HG03558 (cell line): ENCODE results near the gene BPTF.
"Not testable (repeated sequence)": the region's sequence is repeated elsewhere in the genome, so short reads cannot be mapped to it uniquely, and the experiment has no call there.

Experiments
- ATAC-seq: cut with Tn5 transposase; IDR thresholded peaks from one replicate; pipeline ENCODE4 v1.9.1; 2021; ENCODE audit warnings: moderate number of reproducible peaks; ENCODE audit not compliant: unreplicated experiment; ENCODE audit errors: extremely low read depth

BPTF gene

DNA sequence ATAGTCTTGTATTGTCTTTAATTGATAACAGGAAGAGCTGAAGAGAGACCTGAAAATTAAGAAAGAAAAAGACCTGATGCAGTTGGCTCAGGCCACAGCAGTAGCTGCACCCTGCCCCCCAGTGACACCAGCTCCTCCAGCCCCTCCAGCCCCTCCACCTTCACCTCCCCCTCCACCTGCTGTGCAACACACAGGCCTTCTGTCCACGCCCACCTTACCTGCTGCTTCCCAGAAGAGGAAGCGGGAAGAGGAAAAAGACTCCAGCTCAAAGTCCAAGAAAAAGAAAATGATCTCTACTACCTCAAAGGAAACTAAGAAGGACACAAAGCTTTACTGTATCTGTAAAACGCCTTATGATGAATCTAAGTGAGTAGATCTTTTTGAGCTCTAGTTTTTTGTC lies 134.2 kb downstream of the BPTF start:
- no peak for ATAC-seq

DNA sequence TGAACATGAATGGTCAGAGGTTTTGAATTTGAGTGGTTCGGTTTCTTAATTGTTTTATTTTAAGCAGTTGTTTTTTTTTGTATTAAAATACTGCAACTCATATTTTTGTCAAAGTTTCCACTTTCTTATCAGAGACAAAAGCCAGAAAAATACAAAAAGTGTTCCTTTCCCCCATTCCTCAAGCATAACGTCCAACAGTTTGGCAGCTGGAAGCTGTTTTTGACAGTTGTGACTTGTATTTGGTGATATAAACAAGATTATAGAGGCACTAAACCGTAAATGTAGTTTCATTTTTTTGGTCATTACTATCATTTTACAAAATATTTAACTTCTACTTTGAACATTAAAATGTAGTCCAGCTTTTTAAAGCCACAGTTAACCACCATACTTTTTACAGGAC lies 135.0 kb downstream of the BPTF start:
- ATAC-seq: not testable (repeated sequence)

DNA sequence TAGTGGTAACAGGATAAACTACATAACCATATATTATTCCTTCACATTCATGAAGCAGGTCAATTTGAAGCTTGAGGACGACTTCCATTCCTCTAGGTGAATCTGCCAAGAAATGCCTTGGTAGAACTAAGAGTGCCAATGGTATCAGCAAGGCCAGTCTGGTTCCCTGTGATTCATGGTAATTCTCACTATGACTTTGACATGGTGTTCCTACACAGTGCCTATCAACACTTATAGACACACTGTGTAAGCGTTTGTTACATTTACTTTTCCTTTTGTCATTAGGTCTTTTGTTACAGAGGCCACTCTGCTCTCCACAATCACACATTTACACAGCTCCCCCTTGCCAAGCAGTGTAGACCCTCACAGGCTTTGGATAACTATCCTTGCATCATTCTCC lies 136.9 kb downstream of the BPTF start:
- not testable (repeated sequence) for ATAC-seq

DNA sequence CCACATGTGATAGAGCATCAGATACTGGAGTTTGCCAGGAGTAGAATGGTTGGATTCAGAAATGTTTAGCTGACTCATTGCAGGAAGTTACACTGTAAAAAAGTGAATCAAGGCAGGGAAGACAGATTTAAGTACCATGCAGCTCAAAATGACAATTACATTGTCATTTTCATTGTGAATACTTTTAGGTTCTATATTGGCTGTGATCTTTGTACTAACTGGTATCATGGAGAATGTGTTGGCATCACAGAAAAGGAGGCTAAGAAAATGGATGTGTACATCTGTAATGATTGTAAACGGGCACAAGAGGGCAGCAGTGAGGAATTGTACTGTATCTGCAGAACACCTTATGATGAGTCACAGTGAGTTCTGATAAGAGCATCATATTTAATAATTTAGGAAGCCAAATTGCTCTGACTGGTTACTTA lies 137.9 kb downstream of the BPTF start:
- not testable (repeated sequence) for ATAC-seq

DNA sequence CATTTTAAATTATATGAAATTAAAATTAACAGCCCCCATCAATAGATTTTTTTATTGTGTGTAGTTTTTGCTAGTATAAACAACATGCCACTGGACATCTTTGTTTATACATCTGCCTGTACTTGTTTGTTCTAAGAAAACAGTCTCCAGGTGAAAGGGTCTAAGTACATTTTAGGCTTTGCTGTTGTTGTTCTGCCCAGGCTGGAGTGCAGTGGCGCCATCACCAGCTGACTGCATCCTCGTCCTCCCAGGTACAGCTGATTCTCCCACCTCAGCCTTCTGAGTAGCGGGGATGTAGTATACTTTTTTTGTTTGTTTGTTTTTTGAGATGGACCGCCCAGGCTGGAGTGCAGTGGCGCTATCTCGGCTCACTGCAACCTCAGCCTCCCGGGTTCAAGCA lies 145.5 kb downstream of the BPTF start:
- ATAC-seq: no peak

DNA sequence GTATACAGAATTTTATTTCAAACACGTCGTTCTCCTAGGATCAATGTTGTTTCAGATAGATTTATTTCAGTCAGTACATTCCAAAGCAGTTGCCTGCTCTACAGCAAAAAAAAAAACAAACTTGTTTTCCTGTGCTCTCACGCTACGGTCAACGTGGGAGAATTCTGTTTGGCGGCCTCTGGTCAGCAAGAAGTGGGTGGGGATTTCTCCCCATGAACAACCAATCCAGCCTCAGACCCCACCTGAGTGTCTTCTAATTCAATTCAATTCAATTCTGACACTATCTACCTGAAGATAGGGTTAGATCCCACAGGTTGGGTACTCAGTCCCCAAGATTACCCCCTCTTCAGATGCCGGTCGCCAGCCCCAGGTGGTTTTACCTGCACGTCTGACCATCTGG lies 148.9 kb downstream of the BPTF start:
- ATAC-seq: no peak

DNA sequence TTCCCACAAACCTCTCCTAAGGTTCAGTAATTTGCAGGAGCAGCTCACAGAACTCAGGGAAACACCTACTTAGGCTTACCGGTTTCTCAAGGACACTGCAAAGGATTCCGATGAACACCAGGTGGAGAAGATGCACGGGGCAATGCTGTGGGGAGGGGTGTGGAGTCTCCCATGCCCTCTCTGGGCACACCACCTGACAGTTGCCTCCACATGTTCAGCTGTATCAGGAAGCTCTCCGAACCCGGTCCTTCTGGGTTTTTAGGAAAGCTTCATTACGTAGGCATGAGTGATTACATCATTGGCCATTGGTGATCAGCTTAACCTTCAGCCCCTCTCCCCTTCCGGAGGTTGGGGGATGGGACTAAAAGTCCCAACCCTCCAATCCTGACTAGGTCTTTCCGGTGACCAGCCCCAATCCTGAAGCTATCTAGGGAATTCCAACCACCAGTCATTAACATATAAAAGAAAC lies 149.3 kb downstream of the BPTF start:
- no peak for ATAC-seq

DNA sequence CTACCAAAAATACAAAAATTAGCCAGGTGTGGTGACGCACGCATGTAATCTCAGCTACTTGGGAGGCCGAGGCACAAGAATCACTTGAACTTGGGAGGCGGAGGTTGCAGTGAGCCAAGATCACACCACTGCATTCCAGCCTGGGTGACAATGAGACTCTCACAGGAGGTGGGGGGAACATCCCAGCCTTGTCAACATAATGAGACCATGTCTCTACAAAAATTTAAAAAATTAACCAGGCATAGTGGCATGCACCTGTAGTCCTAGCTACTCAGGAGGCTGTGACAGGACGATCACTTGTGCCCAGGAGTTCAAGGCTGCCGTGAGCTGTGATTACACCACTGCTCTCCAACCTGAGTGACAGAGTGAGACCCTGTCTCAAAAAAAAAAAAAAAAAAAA lies 151.0 kb downstream of the BPTF start:
- not testable (repeated sequence) for ATAC-seq

DNA sequence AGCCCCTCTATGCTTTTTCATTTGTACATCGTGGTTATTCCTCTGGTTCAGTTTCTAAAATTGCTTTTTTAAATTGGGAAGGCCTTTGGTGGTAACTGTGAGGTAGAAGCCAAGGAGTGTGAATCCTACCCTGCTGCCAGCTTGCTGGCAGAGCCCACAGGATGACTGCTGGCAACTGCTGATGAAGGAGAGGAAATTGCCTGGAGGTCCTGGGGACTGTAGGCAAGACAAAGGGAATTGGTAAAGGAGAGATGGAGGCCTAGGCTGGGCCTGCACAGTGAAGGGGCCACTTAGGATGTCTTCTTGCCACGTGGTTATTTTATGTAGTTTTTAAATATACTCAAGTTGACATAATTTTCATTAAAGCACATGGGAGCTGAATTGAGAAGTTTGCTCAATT lies 155.2 kb downstream of the BPTF start:
- no peak for ATAC-seq

DNA sequence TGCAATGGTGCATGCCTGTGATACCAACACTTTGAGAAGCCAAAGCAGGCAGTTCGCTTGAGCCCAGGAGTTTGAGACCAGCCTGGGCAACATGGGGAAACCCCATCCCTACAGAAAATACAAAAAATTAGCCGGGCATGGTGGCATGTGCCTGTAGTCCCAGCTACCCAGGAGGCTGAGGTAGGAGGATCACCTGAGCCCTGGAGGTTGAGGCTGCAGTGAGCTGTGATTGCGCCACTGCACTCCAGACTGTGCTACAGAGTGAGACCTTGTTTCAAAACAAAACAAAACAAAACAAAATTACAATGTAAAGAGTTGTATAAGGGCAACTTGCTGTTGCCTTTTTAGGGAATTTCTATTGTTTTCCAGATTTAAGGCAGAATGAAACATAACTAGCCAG lies 155.6 kb downstream of the BPTF start:
- not testable (repeated sequence) for ATAC-seq

DNA sequence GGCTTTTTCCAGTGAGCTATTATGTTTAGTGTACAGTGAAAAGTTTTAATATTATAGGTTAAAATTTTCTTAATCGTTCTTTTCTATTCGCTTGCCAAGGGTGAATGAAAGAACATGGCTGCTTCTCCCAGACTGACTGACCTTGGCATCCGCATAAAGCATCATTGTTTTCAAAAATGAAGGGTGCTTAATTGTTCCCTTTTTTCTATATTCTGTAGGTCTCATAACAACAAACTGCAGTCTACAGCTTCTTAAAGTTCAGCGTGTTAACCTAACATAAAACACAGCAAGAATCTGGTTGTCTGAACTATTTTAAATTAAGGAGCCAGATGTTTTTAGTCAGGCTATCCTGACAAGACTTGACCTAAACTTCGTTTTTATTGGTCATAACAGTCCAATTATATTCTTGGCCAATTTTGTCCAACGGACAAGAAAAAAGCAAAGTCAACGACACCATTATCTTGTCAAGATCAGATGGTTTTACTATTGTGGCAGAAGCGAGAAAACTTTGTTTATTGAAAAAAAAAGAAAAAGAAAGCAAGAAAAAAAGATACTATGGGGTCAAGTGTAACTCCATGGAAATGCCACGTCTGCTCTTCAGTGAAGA lies 156.8 kb downstream of the BPTF start:
- no peak for ATAC-seq

DNA sequence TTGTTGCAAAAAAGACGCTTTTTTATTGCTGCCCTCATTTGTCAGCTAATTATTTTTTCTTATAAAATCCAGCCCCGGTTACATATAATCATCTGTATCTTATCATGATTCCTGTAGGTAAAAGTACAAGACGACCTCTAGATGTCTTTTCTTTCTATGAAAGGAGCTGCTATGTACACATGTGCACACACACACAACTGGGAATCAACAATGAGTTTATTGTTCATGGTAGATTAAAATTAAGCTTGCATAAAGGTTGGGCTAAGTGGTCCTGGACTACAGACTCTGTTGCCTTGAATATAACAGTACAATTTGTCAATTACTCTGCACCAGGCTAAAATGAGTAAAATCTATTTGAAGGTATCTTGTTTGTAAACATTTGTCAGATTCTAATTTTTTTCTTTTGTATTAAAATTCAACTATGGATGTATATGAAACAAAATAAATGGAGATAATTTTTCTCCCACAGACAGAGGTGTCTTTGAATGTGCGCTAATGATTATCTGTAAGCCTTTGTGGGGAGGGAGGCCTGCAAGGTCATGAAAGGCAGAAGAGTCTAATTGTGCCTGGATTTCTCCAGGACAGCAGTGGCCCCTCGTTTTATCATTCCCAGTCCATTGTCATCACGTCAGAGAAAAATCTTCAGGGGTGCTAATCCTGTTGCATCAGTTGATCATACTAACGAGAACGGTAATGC lies 157.5 kb downstream of the BPTF start:
- ATAC-seq: no peak

DNA sequence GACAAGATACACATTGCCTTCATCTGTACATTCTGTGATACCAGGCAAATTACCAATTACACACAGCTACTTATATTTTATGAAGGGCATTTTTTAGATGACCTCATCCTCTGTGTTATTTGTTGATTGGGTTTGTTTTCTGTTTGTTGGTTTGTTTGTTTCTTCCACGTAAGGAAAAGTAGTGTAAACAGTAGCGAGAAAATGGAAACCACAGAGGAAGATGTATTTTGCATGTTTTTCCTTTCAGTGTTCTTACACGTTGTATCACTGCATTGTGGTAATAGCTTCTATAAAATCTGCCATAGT lies 158.0 kb downstream of the BPTF start:
- no peak for ATAC-seq

DNA sequence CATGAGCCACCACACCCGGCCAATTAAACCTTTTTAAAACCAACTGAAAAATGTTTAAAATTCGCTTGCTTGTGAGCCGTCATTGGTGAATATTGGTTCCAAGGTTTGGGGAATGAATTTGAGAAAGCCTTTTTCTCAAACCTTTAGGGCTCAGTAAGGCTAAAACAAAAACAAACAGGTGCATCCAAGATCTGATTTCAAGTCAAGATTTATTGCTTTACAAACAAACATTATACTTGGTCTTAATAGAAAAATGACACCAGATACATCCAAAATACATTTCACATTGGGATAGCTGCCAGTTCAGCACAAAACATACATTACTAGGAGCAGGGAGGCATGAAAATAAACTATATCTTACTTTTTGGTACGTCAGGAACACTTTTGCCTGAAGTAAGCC lies 165.6 kb downstream of the BPTF start:
- no peak for ATAC-seq

DNA sequence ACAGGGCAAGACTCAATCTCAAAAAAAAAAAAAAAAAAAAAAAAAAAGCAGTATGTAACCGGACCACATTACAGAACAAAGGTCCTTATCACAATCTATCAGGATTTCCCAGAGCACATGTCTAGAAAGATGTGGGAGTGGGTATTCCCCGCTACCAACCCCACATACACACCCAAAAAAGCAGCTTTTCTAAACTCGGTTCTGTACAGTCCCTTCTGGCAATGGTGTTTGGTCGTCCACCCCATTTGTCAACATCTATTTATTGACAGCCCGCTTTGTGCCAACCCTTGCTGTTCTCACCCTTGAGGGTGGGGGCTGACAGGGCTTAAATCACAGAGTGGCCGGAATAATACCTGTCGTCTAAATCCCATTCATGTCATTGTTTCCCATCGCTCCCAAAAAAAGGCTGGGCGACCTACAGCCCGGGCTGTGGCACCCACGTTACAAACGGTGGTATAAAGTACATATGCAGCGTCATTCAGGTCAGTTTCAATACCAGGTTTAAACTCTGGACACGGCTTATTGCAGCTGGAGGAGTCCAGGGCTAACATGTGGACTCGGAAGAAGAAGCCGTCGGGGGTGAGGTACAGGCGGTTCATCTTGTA lies 167.3 kb downstream of the BPTF start:
- ATAC-seq: no peak

DNA sequence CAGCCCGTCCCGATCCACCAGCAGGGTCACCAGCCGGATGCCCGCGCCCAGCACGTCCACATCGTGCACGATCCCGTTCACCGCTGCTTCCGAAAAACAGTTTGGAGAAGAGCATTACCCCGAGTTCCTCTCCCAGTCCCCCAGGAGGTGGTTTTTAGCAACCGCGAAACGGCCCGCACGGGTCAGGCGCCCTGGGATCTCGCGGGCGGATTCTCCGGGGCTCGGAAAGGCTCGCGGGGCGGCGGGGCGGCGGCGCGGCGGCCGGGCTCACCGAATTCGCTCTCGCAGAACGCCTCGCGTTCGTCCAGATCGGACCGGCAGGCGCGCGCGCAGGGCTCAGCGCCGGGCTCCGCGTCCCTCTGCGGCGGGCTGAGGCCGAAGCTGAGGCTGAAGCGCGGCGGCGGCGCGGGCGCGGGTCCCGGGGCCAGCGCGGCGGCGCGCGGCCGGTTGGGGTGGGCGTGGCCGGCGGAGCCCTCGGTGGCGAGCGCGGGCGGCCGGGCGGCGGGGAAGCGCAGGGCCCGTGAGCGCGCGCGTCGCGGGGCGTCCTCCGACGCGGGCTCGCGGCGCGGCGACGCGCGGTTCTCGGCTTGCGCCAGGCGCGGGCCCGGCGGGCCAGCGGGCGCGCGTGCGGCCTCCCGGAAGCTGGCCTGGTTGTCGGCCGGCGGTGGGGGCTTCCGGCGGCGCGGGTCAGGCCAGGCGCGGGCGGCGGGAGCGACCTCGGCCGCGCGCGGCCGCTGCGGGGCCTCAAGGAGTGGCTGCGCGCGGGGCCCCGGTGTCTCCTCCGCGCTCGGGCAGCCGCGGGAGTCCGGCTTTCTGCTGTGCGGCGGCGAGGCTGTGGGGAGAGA lies 168.1 kb downstream of the BPTF start:
- ATAC-seq: peak; percentile 69

DNA sequence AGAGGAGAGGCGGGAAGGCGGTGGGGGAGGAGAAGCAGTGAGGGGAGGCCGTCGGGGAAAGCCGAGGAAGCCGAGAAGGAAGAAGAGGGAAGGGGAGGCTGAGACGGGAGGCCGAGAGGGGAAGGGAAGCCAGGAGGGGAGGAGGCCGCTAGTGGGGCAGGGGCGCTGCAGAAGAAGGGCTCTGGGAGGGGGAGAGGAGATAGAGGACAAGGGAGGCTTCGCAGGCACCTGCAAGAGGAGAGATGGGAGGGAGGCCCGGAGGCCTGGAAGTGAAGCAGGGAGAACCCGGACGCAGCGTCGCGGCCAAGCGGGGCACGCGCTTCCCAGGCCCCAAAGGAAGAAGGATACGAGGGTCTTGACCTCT lies 168.7 kb downstream of the BPTF start:
- ATAC-seq: no peak

DNA sequence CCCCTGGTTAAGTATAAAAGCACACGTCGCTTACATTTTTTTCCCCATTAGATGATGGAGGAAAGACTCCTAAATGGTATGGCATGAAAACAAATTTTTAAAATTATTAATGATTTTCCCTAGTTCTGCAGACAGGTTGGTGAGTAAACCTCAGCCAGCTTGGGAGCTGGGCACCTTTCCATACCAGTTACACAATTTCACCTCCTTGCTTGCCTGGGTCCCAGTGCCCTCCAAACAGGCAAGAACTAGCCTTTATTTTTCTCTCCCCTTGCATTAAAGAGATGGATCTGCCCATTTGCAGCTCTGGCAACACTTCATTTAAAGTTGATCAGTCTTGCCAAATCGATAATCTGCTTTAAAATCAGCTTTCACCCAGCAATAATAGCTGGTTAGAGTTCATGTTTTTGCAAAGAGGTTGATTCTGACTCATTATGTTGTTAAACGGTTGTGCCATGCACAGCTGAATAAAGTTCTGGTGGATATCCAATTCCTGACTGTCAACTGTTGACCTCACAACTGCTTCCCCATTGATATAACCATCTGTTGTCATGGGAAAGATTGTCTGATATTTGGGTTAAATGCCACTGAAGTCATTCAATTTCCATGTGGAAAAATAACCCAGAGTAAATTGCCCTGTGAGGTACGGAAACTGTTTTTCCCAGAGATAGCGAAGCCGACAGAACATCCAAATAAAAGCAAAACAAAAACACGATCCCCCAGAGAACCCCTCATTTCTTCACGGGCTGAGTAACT lies 169.7 kb downstream of the BPTF start:
- no peak for ATAC-seq

DNA sequence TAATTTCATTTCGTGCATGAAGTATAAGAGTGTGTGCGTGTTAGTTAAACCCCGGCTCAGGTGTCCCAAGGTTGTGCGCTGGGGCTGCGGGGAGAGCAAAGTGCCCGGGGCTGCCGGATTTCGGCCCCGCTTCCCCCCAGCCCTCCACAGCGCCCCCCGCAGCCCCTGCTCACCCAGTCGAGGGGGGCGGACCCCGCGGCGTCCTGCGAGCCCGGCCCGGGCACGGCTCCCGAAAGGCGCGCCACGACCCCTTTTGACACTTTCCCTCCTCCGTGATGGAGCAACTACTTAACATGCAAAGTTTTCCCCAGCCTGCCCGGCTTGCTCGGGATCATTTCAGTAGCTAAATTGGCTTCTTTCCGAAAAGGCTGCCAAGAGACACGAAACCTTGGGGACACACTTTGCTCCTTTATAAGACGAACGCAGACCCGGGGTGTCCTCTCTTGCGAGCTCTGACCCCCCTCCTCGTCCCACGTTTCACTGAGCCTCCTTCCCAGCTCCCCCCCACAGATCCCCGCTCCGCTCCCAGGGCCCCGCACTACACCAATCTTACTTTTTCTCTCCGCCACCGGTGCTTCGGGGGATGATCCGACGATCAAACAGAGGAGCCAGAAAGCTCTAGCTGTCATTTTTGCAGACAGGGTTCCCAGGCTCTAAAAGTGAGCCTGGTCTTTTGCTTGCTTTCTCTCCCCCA lies 170.4 kb downstream of the BPTF start:
- ATAC-seq: no peak
